WTC11 (cell line): Measurements from ENCODE around the gene FNDC11. TPM values are rescaled to one million over a fixed set of nuclear protein-coding genes. Genes with fewer than 3 reads are reported as not detected.

Experiments
- ATAC-seq: fragments of 200-7000 bp; cut with Tn5 transposase; 2 replicates; pipeline ENCODE4 v1.10.0; 2021; ENCODE audit warnings: mild to moderate bottlenecking, moderate library complexity
- CTCF ChIA-PET: fragments of 300-600 bp; sonication (Branson Sonifier 250); formaldehyde crosslinking; loops from one replicate; lab custom pipeline; 2021; ENCODE audit warnings: antibody characterized with exemption; lab: Charles Lee
- POLR2A ChIA-PET: fragments of 350-600 bp; sonication (Branson Sonifier 250); formaldehyde crosslinking; loops from one replicate; lab custom pipeline; 2021; ENCODE audit warnings: antibody characterized with exemption; lab: Charles Lee
- DNase-seq: peaks from one replicate; pipeline ENCODE4 v3.0.0; 2021; ENCODE audit warnings: low spot score
- H3K27ac Mint-ChIP-seq: 2 replicates; pipeline ENCODE4 v1.8.0; 2021; ENCODE audit warnings: mixed read lengths
- H3K27me3 Mint-ChIP-seq: 2 replicates; pipeline ENCODE4 v1.8.0; 2021; ENCODE audit warnings: low read depth, mild to moderate bottlenecking, moderate library complexity, mixed read lengths
- H3K36me3 Mint-ChIP-seq: 2 replicates; pipeline ENCODE4 v1.8.0; 2021; ENCODE audit warnings: mixed read lengths
- H3K4me1 Mint-ChIP-seq: 2 replicates; pipeline ENCODE4 v1.8.0; 2022; ENCODE audit warnings: mixed read lengths
- H3K4me3 Mint-ChIP-seq: 2 replicates; pipeline ENCODE4 v1.8.0; 2021; ENCODE audit warnings: mild to moderate bottlenecking, moderate library complexity, mixed read lengths
- H3K9me3 Mint-ChIP-seq: 2 replicates; pipeline ENCODE4 v1.8.0; 2021; ENCODE audit warnings: mixed read lengths
- EMX1 ChIP-seq: fragments of 250-450 bp; sonication (Bioruptor Pico); IDR thresholded peaks from 2 replicates; pipeline ENCODE4 v1.8.0; 2021; ENCODE audit warnings: mild to moderate bottlenecking
- ESRRA ChIP-seq: sonication (generic); formaldehyde crosslinking; IDR thresholded peaks from 2 replicates; pipeline ENCODE4 v1.8.1; 2022; ENCODE audit warnings: mild to moderate bottlenecking, missing genetic modification reagents, borderline replicate concordance
- JUN ChIP-seq: sonication (generic); formaldehyde crosslinking; IDR thresholded peaks from 2 replicates; pipeline ENCODE4 v1.8.0; 2023; ENCODE audit warnings: mild to moderate bottlenecking, missing genetic modification reagents
- MXD4 ChIP-seq: fragments of 250-450 bp; sonication (Bioruptor Pico); IDR thresholded peaks from 2 replicates; pipeline ENCODE4 v1.8.0; 2021; ENCODE audit warnings: mild to moderate bottlenecking, moderate library complexity, borderline replicate concordance
- NR3C1 ChIP-seq: sonication (generic); formaldehyde crosslinking; conservative IDR thresholded peaks from 2 replicates; pipeline ENCODE4 v1.8.1; 2023; ENCODE audit warnings: low read depth, mild to moderate bottlenecking, missing genetic modification reagents
- SOX15 ChIP-seq: fragments of 250-450 bp; sonication (Bioruptor Pico); IDR thresholded peaks from 2 replicates; pipeline ENCODE4 v1.9.0; 2021; ENCODE audit warnings: mild to moderate bottlenecking
- TEAD4 ChIP-seq: sonication (generic); formaldehyde crosslinking; IDR thresholded peaks from 2 replicates; pipeline ENCODE4 v1.8.0; 2022; ENCODE audit warnings: mild to moderate bottlenecking, missing genetic modification reagents
- ZBTB21 ChIP-seq: sonication (generic); formaldehyde crosslinking; IDR thresholded peaks from 2 replicates; pipeline ENCODE4 v1.8.1; 2023; ENCODE audit warnings: mild to moderate bottlenecking, missing genetic modification reagents, borderline replicate concordance
- ZNF317 ChIP-seq: sonication (generic); formaldehyde crosslinking; IDR thresholded peaks from 2 replicates; pipeline ENCODE4 v1.8.1; 2023; ENCODE audit warnings: low read depth, mild to moderate bottlenecking, moderate library complexity, missing genetic modification reagents, borderline replicate concordance
- total RNA-seq: library from RNA; stranded (reverse); gene quantifications from 3 replicates; pipeline ENCODE4 v1.2.3, GENCODE V29; 2021
- TF ChIP-seq, protein P1 (sequence below): sonication (generic); formaldehyde crosslinking; IDR thresholded peaks from 2 replicates; pipeline ENCODE4 v1.8.0; 2023; ENCODE audit warnings: mild to moderate bottlenecking, missing genetic modification reagents
- TF ChIP-seq, protein P2 (sequence below): sonication (generic); formaldehyde crosslinking; IDR thresholded peaks from 2 replicates; pipeline ENCODE4 v1.8.0; 2022; ENCODE audit warnings: mild to moderate bottlenecking, missing genetic modification reagents
- TF ChIP-seq, protein P3 (sequence below): sonication (generic); formaldehyde crosslinking; IDR thresholded peaks from 2 replicates; pipeline ENCODE4 v1.8.0; 2023; ENCODE audit warnings: missing genetic modification reagents, mild to moderate bottlenecking, borderline replicate concordance
- TF ChIP-seq, protein P4 (sequence below): sonication (generic); formaldehyde crosslinking; IDR thresholded peaks from 2 replicates; pipeline ENCODE4 v1.8.1; 2022; ENCODE audit warnings: mild to moderate bottlenecking, moderate library complexity, missing genetic modification reagents
- TF ChIP-seq, protein P5 (sequence below): sonication (generic); formaldehyde crosslinking; IDR thresholded peaks from 2 replicates; pipeline ENCODE4 v1.8.0; 2023; ENCODE audit warnings: missing genetic modification reagents

The FNDC11 gene
- total RNA-seq, 1 experiment from 2014 or later, result 3.8 TPM

DNA sequence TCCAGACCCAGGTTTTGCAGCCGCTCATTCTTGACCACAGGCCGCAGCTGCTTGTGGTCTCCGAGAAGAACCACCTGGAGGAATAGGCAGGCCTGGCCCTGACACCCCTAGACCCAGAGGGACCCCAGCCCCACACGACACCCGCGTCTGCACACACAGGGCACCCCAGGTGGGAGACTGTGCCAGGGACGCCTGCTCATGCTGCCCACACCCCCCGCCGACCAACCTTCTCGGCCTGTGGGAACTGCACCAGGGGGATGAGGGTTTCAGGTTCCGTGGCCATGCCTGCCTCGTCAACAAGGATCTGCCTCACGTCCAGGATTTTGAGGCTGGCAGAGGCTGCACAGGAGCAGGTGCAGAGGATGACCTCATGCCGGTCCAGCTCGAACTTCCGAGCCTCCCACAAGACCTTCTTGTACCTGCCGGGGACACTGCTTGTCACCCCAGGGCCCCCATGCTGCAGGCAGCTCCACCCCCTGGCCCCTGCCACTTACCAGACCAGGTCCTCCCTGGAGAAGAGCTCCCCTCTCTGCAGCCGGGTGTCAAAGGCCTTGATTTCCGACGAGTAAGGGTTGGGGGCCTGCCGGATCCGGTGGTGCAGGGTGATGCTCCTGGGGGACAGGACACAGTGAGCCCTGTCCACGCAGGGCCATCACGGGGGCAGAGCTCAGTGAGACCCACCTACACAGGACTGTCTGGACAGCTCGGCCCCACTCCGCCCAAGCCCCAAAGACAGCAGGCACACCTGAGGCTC is 7.1 kb downstream of the FNDC11 start:
- DNase-seq, result no peak
- peaks cover 3% of the 10 kb centered on the region for H3K36me3 Mint-ChIP-seq
- TF ChIP-seq SOX15 (no peak), JUN (CRISPR knock-in tag) (no peak), TEAD4 (CRISPR knock-in tag) (no peak), NR3C1 (no peak), EMX1 (CRISPR knock-in tag) (no peak), ESRRA (CRISPR knock-in tag) (no peak), ZNF317 (CRISPR knock-in tag) (no peak)
- TF ChIP-seq, protein P1, sequence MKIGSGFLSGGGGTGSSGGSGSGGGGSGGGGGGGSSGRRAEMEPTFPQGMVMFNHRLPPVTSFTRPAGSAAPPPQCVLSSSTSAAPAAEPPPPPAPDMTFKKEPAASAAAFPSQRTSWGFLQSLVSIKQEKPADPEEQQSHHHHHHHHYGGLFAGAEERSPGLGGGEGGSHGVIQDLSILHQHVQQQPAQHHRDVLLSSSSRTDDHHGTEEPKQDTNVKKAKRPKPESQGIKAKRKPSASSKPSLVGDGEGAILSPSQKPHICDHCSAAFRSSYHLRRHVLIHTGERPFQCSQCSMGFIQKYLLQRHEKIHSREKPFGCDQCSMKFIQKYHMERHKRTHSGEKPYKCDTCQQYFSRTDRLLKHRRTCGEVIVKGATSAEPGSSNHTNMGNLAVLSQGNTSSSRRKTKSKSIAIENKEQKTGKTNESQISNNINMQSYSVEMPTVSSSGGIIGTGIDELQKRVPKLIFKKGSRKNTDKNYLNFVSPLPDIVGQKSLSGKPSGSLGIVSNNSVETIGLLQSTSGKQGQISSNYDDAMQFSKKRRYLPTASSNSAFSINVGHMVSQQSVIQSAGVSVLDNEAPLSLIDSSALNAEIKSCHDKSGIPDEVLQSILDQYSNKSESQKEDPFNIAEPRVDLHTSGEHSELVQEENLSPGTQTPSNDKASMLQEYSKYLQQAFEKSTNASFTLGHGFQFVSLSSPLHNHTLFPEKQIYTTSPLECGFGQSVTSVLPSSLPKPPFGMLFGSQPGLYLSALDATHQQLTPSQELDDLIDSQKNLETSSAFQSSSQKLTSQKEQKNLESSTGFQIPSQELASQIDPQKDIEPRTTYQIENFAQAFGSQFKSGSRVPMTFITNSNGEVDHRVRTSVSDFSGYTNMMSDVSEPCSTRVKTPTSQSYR (CRISPR knock-in tag), result no peak
- TF ChIP-seq, protein P2, sequence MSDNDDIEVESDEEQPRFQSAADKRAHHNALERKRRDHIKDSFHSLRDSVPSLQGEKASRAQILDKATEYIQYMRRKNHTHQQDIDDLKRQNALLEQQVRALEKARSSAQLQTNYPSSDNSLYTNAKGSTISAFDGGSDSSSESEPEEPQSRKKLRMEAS (CRISPR knock-in tag), result no peak
- no peaks in the 10 kb centered on the region for H3K27me3 Mint-ChIP-seq
- no peaks in the 10 kb centered on the region for H3K9me3 Mint-ChIP-seq
- no peak overlapping the region for H3K27ac Mint-ChIP-seq
- no peak for ATAC-seq
- no peak overlapping the region for H3K4me3 Mint-ChIP-seq
- ChIA-PET CTCF (interaction anchor here (0.7 to 1.4 kb wide), 2 partner anchors 23 to 225 kb away, joined by 3 read pairs; no protein-coding TSS in a partner anchor), POLR2A (interaction anchor here (0.7 kb wide), 1 partner anchor 125 kb away, joined by 3 read pairs; no protein-coding TSS in a partner anchor)
- peaks cover 3% of the 10 kb centered on the region; the same call in 1 of the 2 replicates for H3K4me1 Mint-ChIP-seq

DNA sequence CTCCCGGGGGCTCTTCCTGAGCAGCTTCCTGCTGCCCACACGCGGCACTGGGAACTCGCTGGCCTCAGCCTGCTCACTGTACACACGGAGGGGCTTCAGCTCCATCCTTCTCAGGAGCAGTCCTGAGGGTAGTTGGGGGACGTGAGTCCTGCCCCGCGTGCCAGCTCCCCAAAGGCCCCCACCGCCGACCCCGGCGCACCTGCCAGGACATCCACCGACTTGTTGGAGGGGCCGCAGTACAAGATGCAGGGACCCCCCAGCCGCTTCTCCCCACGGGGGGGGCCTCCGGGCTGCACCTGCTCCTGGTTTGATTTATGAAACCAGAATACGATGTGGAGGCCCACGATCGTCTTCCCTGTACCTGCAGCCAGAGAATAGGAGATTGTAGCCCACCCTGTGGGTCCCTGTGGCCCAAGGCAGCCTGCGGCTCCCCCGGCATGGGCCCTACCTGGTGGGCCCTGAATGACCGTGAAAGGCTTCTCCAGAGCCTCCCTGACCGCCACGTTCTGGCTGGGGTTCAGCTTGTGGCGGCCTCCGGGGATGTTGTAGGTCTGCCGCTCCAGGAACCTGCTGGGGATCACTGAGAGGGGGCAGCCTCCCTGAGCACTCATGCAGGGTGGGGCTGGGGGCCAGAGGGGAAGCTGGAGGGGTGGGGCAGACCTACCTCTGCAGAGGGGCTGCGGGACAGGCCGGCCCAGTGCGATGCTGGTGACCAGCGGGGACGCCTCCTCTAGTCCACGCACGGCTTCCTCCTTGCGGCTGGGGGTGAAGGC is 7.9 kb downstream of the FNDC11 start:
- TF ChIP-seq MXD4 (CRISPR knock-in tag) (no peak), ZBTB21 (CRISPR knock-in tag) (no peak), EMX1 (CRISPR knock-in tag) (no peak)
- TF ChIP-seq, protein P3, sequence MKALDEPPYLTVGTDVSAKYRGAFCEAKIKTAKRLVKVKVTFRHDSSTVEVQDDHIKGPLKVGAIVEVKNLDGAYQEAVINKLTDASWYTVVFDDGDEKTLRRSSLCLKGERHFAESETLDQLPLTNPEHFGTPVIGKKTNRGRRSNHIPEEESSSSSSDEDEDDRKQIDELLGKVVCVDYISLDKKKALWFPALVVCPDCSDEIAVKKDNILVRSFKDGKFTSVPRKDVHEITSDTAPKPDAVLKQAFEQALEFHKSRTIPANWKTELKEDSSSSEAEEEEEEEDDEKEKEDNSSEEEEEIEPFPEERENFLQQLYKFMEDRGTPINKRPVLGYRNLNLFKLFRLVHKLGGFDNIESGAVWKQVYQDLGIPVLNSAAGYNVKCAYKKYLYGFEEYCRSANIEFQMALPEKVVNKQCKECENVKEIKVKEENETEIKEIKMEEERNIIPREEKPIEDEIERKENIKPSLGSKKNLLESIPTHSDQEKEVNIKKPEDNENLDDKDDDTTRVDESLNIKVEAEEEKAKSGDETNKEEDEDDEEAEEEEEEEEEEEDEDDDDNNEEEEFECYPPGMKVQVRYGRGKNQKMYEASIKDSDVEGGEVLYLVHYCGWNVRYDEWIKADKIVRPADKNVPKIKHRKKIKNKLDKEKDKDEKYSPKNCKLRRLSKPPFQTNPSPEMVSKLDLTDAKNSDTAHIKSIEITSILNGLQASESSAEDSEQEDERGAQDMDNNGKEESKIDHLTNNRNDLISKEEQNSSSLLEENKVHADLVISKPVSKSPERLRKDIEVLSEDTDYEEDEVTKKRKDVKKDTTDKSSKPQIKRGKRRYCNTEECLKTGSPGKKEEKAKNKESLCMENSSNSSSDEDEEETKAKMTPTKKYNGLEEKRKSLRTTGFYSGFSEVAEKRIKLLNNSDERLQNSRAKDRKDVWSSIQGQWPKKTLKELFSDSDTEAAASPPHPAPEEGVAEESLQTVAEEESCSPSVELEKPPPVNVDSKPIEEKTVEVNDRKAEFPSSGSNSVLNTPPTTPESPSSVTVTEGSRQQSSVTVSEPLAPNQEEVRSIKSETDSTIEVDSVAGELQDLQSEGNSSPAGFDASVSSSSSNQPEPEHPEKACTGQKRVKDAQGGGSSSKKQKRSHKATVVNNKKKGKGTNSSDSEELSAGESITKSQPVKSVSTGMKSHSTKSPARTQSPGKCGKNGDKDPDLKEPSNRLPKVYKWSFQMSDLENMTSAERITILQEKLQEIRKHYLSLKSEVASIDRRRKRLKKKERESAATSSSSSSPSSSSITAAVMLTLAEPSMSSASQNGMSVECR (CRISPR knock-in tag), result no peak
- TF ChIP-seq, protein P4, sequence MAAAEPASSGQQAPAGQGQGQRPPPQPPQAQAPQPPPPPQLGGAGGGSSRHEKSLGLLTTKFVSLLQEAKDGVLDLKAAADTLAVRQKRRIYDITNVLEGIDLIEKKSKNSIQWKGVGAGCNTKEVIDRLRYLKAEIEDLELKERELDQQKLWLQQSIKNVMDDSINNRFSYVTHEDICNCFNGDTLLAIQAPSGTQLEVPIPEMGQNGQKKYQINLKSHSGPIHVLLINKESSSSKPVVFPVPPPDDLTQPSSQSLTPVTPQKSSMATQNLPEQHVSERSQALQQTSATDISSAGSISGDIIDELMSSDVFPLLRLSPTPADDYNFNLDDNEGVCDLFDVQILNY (CRISPR knock-in tag), result no peak
- TF ChIP-seq, protein P5, sequence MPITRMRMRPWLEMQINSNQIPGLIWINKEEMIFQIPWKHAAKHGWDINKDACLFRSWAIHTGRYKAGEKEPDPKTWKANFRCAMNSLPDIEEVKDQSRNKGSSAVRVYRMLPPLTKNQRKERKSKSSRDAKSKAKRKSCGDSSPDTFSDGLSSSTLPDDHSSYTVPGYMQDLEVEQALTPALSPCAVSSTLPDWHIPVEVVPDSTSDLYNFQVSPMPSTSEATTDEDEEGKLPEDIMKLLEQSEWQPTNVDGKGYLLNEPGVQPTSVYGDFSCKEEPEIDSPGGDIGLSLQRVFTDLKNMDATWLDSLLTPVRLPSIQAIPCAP (CRISPR knock-in tag), result no peak
- Mint-ChIP-seq H3K36me3 (peaks cover 3% of the 10 kb centered on the region), H3K27ac (no peak overlapping the region), H3K27me3 (no peaks in the 10 kb centered on the region), H3K4me1 (peaks cover 3% of the 10 kb centered on the region; the same call in 1 of the 2 replicates), H3K4me3 (no peak overlapping the region), H3K9me3 (no peaks in the 10 kb centered on the region)
- CTCF ChIA-PET, result interaction anchor here (0.7 to 1.4 kb wide), 3 partner anchors 23 to 225 kb away, joined by 3 to 6 read pairs (median 3); no protein-coding TSS in a partner anchor
- ATAC-seq (no peak), DNase-seq (no peak)
- POLR2A ChIA-PET, result interaction anchor here (0.7 kb wide), 1 partner anchor 126 kb away, joined by 3 read pairs; no protein-coding TSS in a partner anchor
